IMR-90 (cell line): ENCODE measurements around the gene NPAS3.

Source experiments
- CHD1 ChIP-seq: IDR thresholded peaks from 2 replicates; pipeline ENCODE4 v1.6.1; 2012; ENCODE audit warnings: low read depth, low read length, improper control_type of control experiment
- CTCF ChIP-seq: conservative IDR thresholded peaks from 2 replicates; pipeline ENCODE4 v1.5.1; 2012; ENCODE audit warnings: mild to moderate bottlenecking, low read depth, low read length, improper control_type of control experiment
- MXI1 ChIP-seq: IDR thresholded peaks from 2 replicates; pipeline ENCODE4 v1.6.1; 2012; ENCODE audit warnings: low read depth, mild to moderate bottlenecking, low read length, moderate library complexity, borderline replicate concordance
- POLR2A ChIP-seq: IDR thresholded peaks from 2 replicates; pipeline ENCODE4 v1.6.1; 2012; ENCODE audit warnings: mild to moderate bottlenecking, low read depth, low read length
- RAD21 ChIP-seq: IDR thresholded peaks from 2 replicates; pipeline ENCODE4 v1.6.1; 2012; ENCODE audit warnings: low read length, improper control_type of control experiment

GRCh38 chr14:33670235-33670634, 731.6 kb downstream of the NPAS3 start:
- TF ChIP-seq RAD21 (no peak), POLR2A (no peak), CTCF (no peak), CHD1 (no peak), MXI1 (no peak)
